NCI-H2107 (cell line): ENCODE data around the gene G6PC2.

Source experiments
- DNase-seq: peaks from one replicate; lab custom pipeline; 2025; lab: John Stamatoyannopoulos, UW

Gene G6PC2

DNA sequence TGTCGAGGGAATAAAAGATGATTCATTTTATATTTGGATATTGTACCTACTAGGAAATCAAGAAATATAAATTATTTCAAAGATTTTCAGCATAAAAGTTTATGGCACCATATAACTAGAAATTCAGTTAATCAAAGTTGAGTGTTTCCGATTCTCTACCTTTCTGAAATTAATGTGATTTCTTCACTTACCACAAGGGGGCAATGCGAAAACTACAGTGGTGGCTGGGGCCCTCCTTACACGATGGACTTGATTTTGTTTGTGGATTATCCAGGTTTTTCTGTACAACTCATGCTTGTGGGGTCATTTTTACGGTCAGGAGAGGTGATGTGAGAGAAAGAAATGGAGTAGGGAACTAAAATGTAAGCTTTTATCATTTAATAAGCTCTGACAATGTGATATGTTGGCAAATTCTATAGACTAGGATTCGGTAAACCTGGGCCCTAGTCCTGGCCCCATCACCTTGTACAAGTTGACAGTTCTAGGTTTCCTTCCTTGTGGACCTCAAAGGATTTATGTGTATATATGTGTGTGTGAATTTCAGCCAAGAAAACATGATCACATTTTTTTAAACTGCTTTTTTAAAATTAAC lies 47.6 kb downstream of the G6PC2 start:
- no peak for DNase-seq

GRCh38 chr2:168949324-168949723 lies 48.2 kb downstream of the G6PC2 start:
- no peak for DNase-seq

DNA sequence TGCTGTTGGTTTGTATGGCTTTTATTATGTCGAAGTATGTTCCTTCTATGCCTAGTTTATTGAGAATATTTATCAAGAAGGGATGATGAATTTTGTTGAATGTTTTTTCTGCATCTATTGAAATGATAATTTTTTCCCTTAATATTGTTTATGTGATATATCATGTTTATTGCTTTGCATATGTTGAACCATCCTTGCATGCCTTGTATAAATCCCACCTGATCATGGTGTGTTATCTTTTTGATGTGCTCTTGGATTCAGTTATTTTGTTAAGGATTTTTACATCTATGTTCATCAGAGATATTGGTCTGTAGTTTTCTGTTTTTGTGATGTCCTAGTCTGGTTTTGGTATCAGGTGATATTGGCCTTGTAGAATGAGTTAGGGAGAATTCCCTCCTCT lies 50.8 kb downstream of the G6PC2 start:
- no peak for DNase-seq

DNA sequence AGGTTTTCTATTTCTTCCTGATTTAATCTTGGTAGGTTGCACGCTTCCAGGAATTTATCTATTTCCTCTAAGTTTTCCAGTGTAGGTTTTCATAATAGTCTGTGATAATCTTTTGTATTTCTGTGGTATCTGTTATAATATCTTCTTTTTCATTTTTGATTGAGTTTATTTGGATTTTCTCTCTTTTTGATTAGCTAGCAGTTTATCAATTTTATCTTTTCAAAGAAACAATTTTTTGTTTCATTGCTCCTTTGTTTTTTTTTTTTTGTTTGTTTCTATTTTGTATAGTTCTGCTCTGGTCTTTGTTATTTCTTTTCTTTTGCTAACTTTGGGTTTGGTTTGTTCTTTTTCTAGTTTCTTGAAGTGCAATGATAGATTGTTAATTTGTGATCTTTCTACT lies 51.3 kb downstream of the G6PC2 start:
- no peak for DNase-seq

GRCh38 chr2:168954256-168954655 lies 53.2 kb downstream of the G6PC2 start:
- DNase-seq, result no peak

GRCh38 chr2:168955321-168955720 lies 54.2 kb downstream of the G6PC2 start:
- DNase-seq, result no peak

- DNase-seq, result no peak
Measured at GRCh38 chr2:168956392-168956791, 55.3 kb downstream of the G6PC2 start.
